ENCODE results near the gene BRIP1.

- TF ChIP-seq, protein P1, sequence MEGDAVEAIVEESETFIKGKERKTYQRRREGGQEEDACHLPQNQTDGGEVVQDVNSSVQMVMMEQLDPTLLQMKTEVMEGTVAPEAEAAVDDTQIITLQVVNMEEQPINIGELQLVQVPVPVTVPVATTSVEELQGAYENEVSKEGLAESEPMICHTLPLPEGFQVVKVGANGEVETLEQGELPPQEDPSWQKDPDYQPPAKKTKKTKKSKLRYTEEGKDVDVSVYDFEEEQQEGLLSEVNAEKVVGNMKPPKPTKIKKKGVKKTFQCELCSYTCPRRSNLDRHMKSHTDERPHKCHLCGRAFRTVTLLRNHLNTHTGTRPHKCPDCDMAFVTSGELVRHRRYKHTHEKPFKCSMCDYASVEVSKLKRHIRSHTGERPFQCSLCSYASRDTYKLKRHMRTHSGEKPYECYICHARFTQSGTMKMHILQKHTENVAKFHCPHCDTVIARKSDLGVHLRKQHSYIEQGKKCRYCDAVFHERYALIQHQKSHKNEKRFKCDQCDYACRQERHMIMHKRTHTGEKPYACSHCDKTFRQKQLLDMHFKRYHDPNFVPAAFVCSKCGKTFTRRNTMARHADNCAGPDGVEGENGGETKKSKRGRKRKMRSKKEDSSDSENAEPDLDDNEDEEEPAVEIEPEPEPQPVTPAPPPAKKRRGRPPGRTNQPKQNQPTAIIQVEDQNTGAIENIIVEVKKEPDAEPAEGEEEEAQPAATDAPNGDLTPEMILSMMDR (IDR thresholded peaks at IDR 0.05): no peak
- TF ChIP-seq POLR2A (IDR thresholded peaks at IDR 0.05): no peak
Observed at GRCh38 chr17:61836266-61837174, 26.8 kb downstream of the BRIP1 start.

All from testis (tissue), 2 donors.